NT2/D1 (cell line): Measurements from ENCODE around the gene ROCK2.

Experiments used
- YY1 ChIP-seq: IDR thresholded peaks from 2 replicates; pipeline ENCODE4 v1.6.1; 2011; ENCODE audit not compliant: insufficient read length, insufficient read depth
- ZNF274 ChIP-seq: IDR thresholded peaks from 2 replicates; pipeline ENCODE4 v1.6.1; 2011; ENCODE audit warnings: mild to moderate bottlenecking, low read depth, low read length

- TF ChIP-seq ZNF274 (no peak), YY1 (no peak)
Observed at GRCh38 chr2:11213975-11214374, 130.5 kb downstream of the ROCK2 start.
